Measurements from ENCODE around the gene ATG2B. TPM values are rescaled to one million over a fixed set of nuclear protein-coding genes. Genes with fewer than 3 reads are reported as not detected.

ATG2B gene
- total and polyA plus RNA-seq, 10 of the 15 experiments (the other 5 are each of a cell fraction or from before 2014, with no cell fraction given) = 0.84 to 15.4 (median 9.9) TPM

GRCh38 chr14:96237641-96238040 is 125.5 kb downstream of the ATG2B start (continued):
- TF ChIP-seq MTA3 (IDR thresholded peaks at IDR 0.05; ENCODE audit: borderline replicate concordance, low read length) (no peak), SP1 (IDR thresholded peaks at IDR 0.05; ENCODE audit: low read depth, low read length) (no peak), REST (IDR thresholded peaks at IDR 0.05; ENCODE audit: low read depth, low read length) (no peak), ETV6 (conservative IDR thresholded peaks at IDR 0.05 in 1 of 2, IDR thresholded peaks at IDR 0.05 in 1 of 2; ENCODE audit: borderline replicate concordance in 1 of 2, low read depth in 1 of 2) (no peak), ESRRA (IDR thresholded peaks at IDR 0.05; ENCODE audit: low read length) (no peak)

- ATAC-seq (no peak), DNase-seq (ENCODE audit: low read depth, low spot score) (no peak), FAIRE-seq (no peak)
- Histone ChIP-seq H3K27ac (ENCODE audit: control insufficient read depth, insufficient read depth) (no peak overlapping the region), H3K9ac (ENCODE audit: control insufficient read depth, insufficient read depth, low read length) (no peak overlapping the region), H4K20me1 (ENCODE audit: control insufficient read depth, insufficient read depth) (no peaks in the 10 kb centered on the region), H3K27me3 (replicated peaks in 1 of 2; ENCODE audit: control insufficient read depth in 2 of 2, insufficient read depth in 2 of 2, low read length in 1 of 2) (peaks cover 0 to 2% of the 10 kb centered on the region in 2 experiments; a peak in 1 of 4 replicates), H3K9me3 (replicated peaks; ENCODE audit: control insufficient read depth, insufficient read depth, low read length) (no peaks in the 10 kb centered on the region), H2AFZ (ENCODE audit: control insufficient read depth, low read depth, low read length) (no peak overlapping the region), H3K79me2 (ENCODE audit: control insufficient read depth, insufficient read depth, low read length) (no peaks in the 10 kb centered on the region), H3K4me2 (ENCODE audit: control insufficient read depth, insufficient read depth) (no peak overlapping the region), H3K4me1 (ENCODE audit: control insufficient read depth, insufficient read depth, low read length) (no peaks in the 10 kb centered on the region), H3K4me3 (no peak overlapping the region), H3K36me3 (ENCODE audit: control insufficient read depth in 2 of 2, insufficient read depth in 2 of 2, low read length in 1 of 2) (no peaks in the 10 kb centered on the region)
- ChIA-PET SMC1A (ENCODE audit: uncharacterized antibody, unreplicated experiment) (no interaction called here), CTCF (no interaction called here), RAD21 (ENCODE audit: unreplicated experiment) (no interaction called here), POLR2A (no interaction called here)
- intact Hi-C loops (cut with micrococcal nuclease; ENCODE audit: unreplicated experiment) (no loop called here), in situ Hi-C loops (cut with MboI) (no loop called here)
- no TSS peak for BruUV-seq (replicated peaks)
- 17% methylated on average over 4 of the region's 4 CpGs for WGBS (ENCODE audit: insufficient coverage, insufficient replicate concordance, low lambda C conversion rate, missing lambda C conversion rate)
- TF ChIP-seq NR2C2 (IDR thresholded peaks at IDR 0.05; ENCODE audit: borderline replicate concordance, control insufficient read depth, insufficient read length, low read depth) = no peak
- TF ChIP-seq KLF5 (IDR thresholded peaks at IDR 0.05; ENCODE audit: partially characterized antibody) = no peak
- no peak for TF ChIP-seq JUND (IDR thresholded peaks at IDR 0.05; ENCODE audit: low read depth, low read length)
- no peak for TF ChIP-seq ZSCAN29 (IDR thresholded peaks at IDR 0.05)
- TF ChIP-seq RB1 (IDR thresholded peaks at IDR 0.05; ENCODE audit: borderline replicate concordance) = no peak
- no peak for TF ChIP-seq ZBTB33 (IDR thresholded peaks at IDR 0.05)
- no peak for TF ChIP-seq POLR2A (IDR thresholded peaks at IDR 0.05; ENCODE audit: low read depth, low read length)
- no peak for TF ChIP-seq ESRRA (IDR thresholded peaks at IDR 0.05; ENCODE audit: low read length)
- TF ChIP-seq USF2 (IDR thresholded peaks at IDR 0.05; ENCODE audit: borderline replicate concordance, low read depth, low read length) = no peak
- TF ChIP-seq NR2C1 (IDR thresholded peaks at IDR 0.05) = no peak
- TF ChIP-seq SPI1 (IDR thresholded peaks at IDR 0.05; ENCODE audit: borderline replicate concordance, insufficient read depth, low read depth, low read length) = no peak
- no peak for TF ChIP-seq ZBED1 (IDR thresholded peaks at IDR 0.05; ENCODE audit: borderline replicate concordance)
- TF ChIP-seq ZNF274 (IDR thresholded peaks at IDR 0.05; ENCODE audit: insufficient read depth, insufficient read length) = no peak
- TF ChIP-seq CHD4 (IDR thresholded peaks at IDR 0.05) = no peak
- no peak for TF ChIP-seq SMAD1 (IDR thresholded peaks at IDR 0.05; ENCODE audit: low read depth, partially characterized antibody)
- TF ChIP-seq PAX5 (IDR thresholded peaks at IDR 0.05; ENCODE audit: borderline replicate concordance, low read depth, low read length) = no peak
Measured at GRCh38 chr14:96235426-96235825, 127.7 kb downstream of the ATG2B start.
